Measurements from ENCODE around the gene B4GALNT2.
"Not testable (repeated sequence)": the region's sequence is repeated elsewhere in the genome, so short reads cannot be mapped to it uniquely, and the experiment has no call there.

The B4GALNT2 gene

GRCh38 chr17:49090878-49091594 is 41.5 kb upstream of the B4GALNT2 start:
- TF ChIP-seq POLR2A (IDR thresholded peaks at IDR 0.05; ENCODE audit: extremely low read depth, insufficient read length) (no peak), MYC (IDR thresholded peaks at IDR 0.05; ENCODE audit: low read depth, low read length) (no peak), MAX (IDR thresholded peaks at IDR 0.05; ENCODE audit: low read depth, low read length) (no peak), CTCF (IDR thresholded peaks at IDR 0.05; ENCODE audit: low read depth, low read length) (no peak)
- H3K4me3 ChIP-seq (ENCODE audit: low read depth, low read length): no peak overlapping the region
- DNase-seq (ENCODE audit: low read depth): no peak

GRCh38 chr17:49093131-49093530 is 39.4 kb upstream of the B4GALNT2 start:
- TF ChIP-seq MYC (IDR thresholded peaks at IDR 0.05; ENCODE audit: low read depth, low read length): no peak
- TF ChIP-seq POLR2A (IDR thresholded peaks at IDR 0.05; ENCODE audit: extremely low read depth, insufficient read length): no peak
- TF ChIP-seq MAX (IDR thresholded peaks at IDR 0.05; ENCODE audit: low read depth, low read length): no peak
- no peak for TF ChIP-seq CTCF (IDR thresholded peaks at IDR 0.05; ENCODE audit: low read depth, low read length)
- DNase-seq (ENCODE audit: low read depth): no peak
- H3K4me3 ChIP-seq (ENCODE audit: low read depth, low read length): no peak overlapping the region

- no peak overlapping the region for H3K4me3 ChIP-seq (ENCODE audit: low read depth, low read length)
- no peak for DNase-seq (ENCODE audit: low read depth)
- TF ChIP-seq MYC (IDR thresholded peaks at IDR 0.05; ENCODE audit: low read depth, low read length) (no peak), CTCF (IDR thresholded peaks at IDR 0.05; ENCODE audit: low read depth, low read length) (no peak), POLR2A (IDR thresholded peaks at IDR 0.05; ENCODE audit: extremely low read depth, insufficient read length) (no peak), MAX (IDR thresholded peaks at IDR 0.05; ENCODE audit: low read depth, low read length) (no peak)
Measured at GRCh38 chr17:49100601-49101000, 32.0 kb upstream of the B4GALNT2 start.

DNA sequence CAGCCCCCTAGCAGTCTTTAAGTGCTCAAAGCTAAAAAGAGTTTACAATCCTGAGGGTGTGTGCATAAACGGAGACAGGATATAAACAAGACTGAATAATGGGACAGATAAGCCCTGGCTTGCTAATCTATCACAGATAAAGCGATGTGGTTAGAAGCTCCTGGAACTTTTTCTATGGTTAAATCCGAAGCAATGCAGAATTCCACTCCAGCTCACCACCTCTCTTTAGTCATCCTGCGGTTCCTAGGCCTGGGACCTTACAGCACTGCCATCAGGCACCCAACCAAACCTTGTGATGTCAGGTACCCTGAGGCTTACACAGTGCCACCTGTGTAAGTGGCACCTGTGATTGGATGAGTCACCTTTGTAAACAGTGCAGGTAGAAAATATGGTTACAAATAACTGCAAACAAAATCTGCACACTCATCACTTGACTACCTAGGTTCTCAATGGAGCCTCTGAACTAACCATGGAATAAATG is 31.5 kb upstream of the B4GALNT2 start:
- H3K4me3 ChIP-seq (ENCODE audit: low read depth, low read length): no peak overlapping the region
- TF ChIP-seq POLR2A (IDR thresholded peaks at IDR 0.05; ENCODE audit: extremely low read depth, insufficient read length) (no peak), MYC (IDR thresholded peaks at IDR 0.05; ENCODE audit: low read depth, low read length) (no peak), CTCF (IDR thresholded peaks at IDR 0.05; ENCODE audit: low read depth, low read length) (no peak), MAX (IDR thresholded peaks at IDR 0.05; ENCODE audit: low read depth, low read length) (no peak)
- DNase-seq (ENCODE audit: low read depth): no peak

GRCh38 chr17:49103360-49103759 is 29.2 kb upstream of the B4GALNT2 start:
- not testable (repeated sequence) for H3K4me3 ChIP-seq (ENCODE audit: low read depth, low read length); DNase-seq (ENCODE audit: low read depth)

- no peak overlapping the region for H3K4me3 ChIP-seq (ENCODE audit: low read depth, low read length)
- no peak for DNase-seq (ENCODE audit: low read depth)
- TF ChIP-seq CTCF (IDR thresholded peaks at IDR 0.05; ENCODE audit: low read depth, low read length) (no peak), MYC (IDR thresholded peaks at IDR 0.05; ENCODE audit: low read depth, low read length) (no peak), POLR2A (IDR thresholded peaks at IDR 0.05; ENCODE audit: extremely low read depth, insufficient read length) (no peak), MAX (IDR thresholded peaks at IDR 0.05; ENCODE audit: low read depth, low read length) (no peak)
Measured at GRCh38 chr17:49104511-49105074, 28.0 kb upstream of the B4GALNT2 start.
